ENCODE data around the gene NUP62CL. TPM values are rescaled to one million over a fixed set of nuclear protein-coding genes. Genes with fewer than 3 reads are reported as not detected.
A peak's percentile ranks its signal among the peaks of the same experiment; 100 is the strongest.

Gene NUP62CL
- total and polyA plus RNA-seq, 4 donors: 2.5 to 13.6 (median 4.7) TPM

DNA sequence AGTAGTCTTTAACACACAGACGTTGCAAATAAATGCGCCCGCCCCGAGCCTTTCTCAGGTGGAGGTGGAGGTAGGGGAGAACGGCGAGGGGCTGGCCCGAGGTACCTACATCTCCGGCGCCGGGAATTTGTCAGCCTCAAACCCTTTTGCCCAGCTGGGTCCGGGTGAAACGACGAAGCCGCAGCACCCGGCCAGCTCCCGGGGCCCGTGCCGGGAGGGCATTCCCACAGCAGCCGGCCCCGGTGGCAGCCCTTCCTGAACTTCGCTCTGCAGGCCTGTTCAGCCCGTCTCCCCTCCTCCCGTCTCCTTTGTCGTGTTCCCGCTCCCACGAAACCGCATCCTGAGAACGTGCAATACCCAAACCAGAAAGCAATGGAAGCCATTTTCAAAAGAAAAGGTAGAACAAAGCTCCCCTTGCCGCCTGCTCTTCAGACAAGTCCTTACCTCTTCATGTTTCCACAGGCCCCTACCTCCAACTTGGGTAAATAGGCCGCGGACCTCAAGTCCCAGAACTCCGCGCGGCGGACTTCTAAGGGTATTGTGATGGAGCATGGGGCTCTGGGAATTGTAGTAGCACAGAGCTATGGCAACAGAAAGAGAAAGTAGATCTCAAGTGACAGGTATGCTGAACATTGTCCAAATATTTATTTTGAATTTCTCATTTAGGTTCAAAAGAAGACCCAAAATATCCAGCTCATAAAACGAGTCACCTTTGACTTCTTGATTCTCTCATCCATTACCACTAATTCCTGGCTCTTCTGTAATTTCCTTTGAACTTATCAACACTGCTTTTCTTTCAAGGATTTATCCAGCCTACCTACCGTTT is 87.7 kb downstream of the NUP62CL start, which contains the start of gene RBM41:
TSS of gene RBM41 (minus strand) at position 501 of the 826 bp plus-strand sequence. CDS start at position 452, 49 bp downstream.
- H3K27ac ChIP-seq (ENCODE audit: low read depth in 1 of 2, low read length in 1 of 2): peak within 1 kb of the TSS; percentile 62 to 66
- ATAC-seq (ENCODE audit: insufficient read depth, low FRiP score) (peak; percentile 95), DNase-seq (peak; percentile 77 to 89 (median 86))
- H3K4me1 ChIP-seq (ENCODE audit: control insufficient read depth in 5 of 5, insufficient read depth in 5 of 5, low read length in 5 of 5): no peaks in the 10 kb centered on the region
- no peaks in the 10 kb centered on the region for H3K9me3 ChIP-seq (ENCODE audit: control insufficient read depth in 4 of 4, insufficient read depth in 3 of 4, low read length in 3 of 4)
- peak within 1 kb of the TSS; percentile 40 to 50 for H3K9ac ChIP-seq (ENCODE audit: insufficient read depth in 1 of 2, low read length in 2 of 2)
- peaks cover 0 to 28% (median 10%) of the 10 kb centered on the region in 3 donors for H3K27me3 ChIP-seq (ENCODE audit: control insufficient read depth in 3 of 3, insufficient read depth in 3 of 3, low read length in 2 of 3)
- TF ChIP-seq, protein P1, sequence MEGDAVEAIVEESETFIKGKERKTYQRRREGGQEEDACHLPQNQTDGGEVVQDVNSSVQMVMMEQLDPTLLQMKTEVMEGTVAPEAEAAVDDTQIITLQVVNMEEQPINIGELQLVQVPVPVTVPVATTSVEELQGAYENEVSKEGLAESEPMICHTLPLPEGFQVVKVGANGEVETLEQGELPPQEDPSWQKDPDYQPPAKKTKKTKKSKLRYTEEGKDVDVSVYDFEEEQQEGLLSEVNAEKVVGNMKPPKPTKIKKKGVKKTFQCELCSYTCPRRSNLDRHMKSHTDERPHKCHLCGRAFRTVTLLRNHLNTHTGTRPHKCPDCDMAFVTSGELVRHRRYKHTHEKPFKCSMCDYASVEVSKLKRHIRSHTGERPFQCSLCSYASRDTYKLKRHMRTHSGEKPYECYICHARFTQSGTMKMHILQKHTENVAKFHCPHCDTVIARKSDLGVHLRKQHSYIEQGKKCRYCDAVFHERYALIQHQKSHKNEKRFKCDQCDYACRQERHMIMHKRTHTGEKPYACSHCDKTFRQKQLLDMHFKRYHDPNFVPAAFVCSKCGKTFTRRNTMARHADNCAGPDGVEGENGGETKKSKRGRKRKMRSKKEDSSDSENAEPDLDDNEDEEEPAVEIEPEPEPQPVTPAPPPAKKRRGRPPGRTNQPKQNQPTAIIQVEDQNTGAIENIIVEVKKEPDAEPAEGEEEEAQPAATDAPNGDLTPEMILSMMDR (IDR thresholded peaks at IDR 0.05; ENCODE audit: control extremely low read depth, extremely low read depth): no peak
- peaks cover 3 to 19% (median 6%) of the 10 kb centered on the region in 4 donors for H3K36me3 ChIP-seq (ENCODE audit: control insufficient read depth in 4 of 4, insufficient read depth in 4 of 4, low read length in 4 of 4)
- WGBS, 2 donors: 1 to 27% methylated on average over 35 to 37 of the region's 37 CpGs
- H3K4me3 ChIP-seq: peak within 1 kb of the TSS; percentile 60

DNA sequence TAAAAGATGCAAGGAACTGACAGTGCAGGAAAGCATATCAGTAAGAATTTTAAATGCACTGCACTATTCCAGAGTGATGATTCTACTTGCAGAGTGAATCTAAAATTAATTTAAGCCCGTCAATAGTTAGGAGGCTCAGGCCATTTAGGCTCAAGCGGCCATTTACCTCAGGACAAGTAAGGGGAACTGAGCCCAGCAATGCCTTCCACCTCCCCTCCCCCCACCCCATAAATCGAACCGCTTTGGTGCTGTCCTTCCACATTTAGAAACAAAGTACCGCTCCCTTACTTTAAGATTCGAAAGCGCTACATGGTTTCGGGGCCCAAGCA is 88.3 kb downstream of the NUP62CL start:
- H3K27me3 ChIP-seq (ENCODE audit: control insufficient read depth in 3 of 3, insufficient read depth in 3 of 3, low read length in 2 of 3): peaks cover 0 to 28% (median 10%) of the 10 kb centered on the region in 3 donors
- H3K4me1 ChIP-seq (ENCODE audit: control insufficient read depth in 5 of 5, insufficient read depth in 5 of 5, low read length in 5 of 5): no peaks in the 10 kb centered on the region
- peaks cover 4 to 20% (median 7%) of the 10 kb centered on the region in 4 donors for H3K36me3 ChIP-seq (ENCODE audit: control insufficient read depth in 4 of 4, insufficient read depth in 4 of 4, low read length in 4 of 4)
- ATAC-seq (ENCODE audit: insufficient read depth, low FRiP score) (no peak), DNase-seq (peak in 2 of 3 donors; percentile 14 to 24)
- H3K9me3 ChIP-seq (ENCODE audit: control insufficient read depth in 4 of 4, insufficient read depth in 3 of 4, low read length in 3 of 4): no peaks in the 10 kb centered on the region
- H3K9ac ChIP-seq (ENCODE audit: insufficient read depth in 1 of 2, low read length in 2 of 2): peak overlapping the region; percentile 40 to 50
- H3K27ac ChIP-seq (ENCODE audit: low read depth in 1 of 2, low read length in 1 of 2): peak overlapping the region; percentile 62 to 66
- WGBS, 2 donors: 0 to 24% methylated on average over 8 of the region's 8 CpGs
- H3K4me3 ChIP-seq: peak overlapping the region; percentile 60
- TF ChIP-seq, protein P1 (IDR thresholded peaks at IDR 0.05; ENCODE audit: control extremely low read depth, extremely low read depth): no peak

DNA sequence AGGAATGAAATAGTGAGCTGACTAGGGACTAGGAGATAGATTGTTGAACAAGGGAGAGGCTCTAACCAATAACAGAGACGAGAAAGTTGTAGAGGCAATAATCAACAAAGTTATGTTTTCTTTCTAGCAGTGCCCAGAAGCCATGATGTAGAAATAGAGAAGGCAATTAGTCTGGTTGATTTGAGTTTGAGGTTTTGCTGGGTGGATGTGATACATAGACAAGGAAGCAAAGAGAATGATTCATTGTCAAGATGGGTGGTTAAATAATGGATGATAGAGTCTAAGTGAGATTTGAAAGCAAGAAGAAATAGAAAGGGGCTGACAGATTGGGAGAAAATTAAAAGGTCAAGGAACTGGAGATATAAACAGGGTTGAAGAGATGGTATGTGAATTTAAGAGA is 98.8 kb downstream of the NUP62CL start:
- peaks cover 0 to 10% (median 2%) of the 10 kb centered on the region in 4 donors for H3K36me3 ChIP-seq (ENCODE audit: control insufficient read depth in 4 of 4, insufficient read depth in 4 of 4, low read length in 4 of 4)
- no peak overlapping the region for H3K27ac ChIP-seq (ENCODE audit: low read depth in 1 of 2, low read length in 1 of 2)
- H3K4me1 ChIP-seq (ENCODE audit: control insufficient read depth in 5 of 5, insufficient read depth in 5 of 5, low read length in 5 of 5): no peaks in the 10 kb centered on the region
- DNase-seq (no peak), ATAC-seq (ENCODE audit: insufficient read depth, low FRiP score) (no peak)
- WGBS, 2 donors: 83 to 94% methylated on average over 1 of the region's 1 CpG
- H3K9me3 ChIP-seq (ENCODE audit: control insufficient read depth in 4 of 4, insufficient read depth in 3 of 4, low read length in 3 of 4): peaks cover 0 to 2% (median 0%) of the 10 kb centered on the region in 4 donors
- peaks cover 3 to 21% (median 5%) of the 10 kb centered on the region in 3 donors for H3K27me3 ChIP-seq (ENCODE audit: control insufficient read depth in 3 of 3, insufficient read depth in 3 of 3, low read length in 2 of 3)
- no peak overlapping the region for H3K9ac ChIP-seq (ENCODE audit: insufficient read depth in 1 of 2, low read length in 2 of 2)
- no peak overlapping the region for H3K4me3 ChIP-seq
- TF ChIP-seq, protein P1 (IDR thresholded peaks at IDR 0.05; ENCODE audit: control extremely low read depth, extremely low read depth): no peak
